GM12878 (cell line): ENCODE measurements around the gene ATP8A1. TPM values are rescaled to one million over a fixed set of nuclear protein-coding genes. Genes with fewer than 3 reads are reported as not detected.

Experiments
- ATF7 ChIP-seq: fragments of 450-650 bp; IDR thresholded peaks from 2 replicates; pipeline ENCODE4 v1.6.1; 2016; ENCODE audit warnings: low read depth, mild to moderate bottlenecking
- EED ChIP-seq: sonication (generic); IDR thresholded peaks from 2 replicates; pipeline ENCODE4 v1.6.1; 2016; ENCODE audit warnings: antibody characterized with exemption, low read depth
- EGR1 ChIP-seq, 2 experiments: IDR thresholded peaks; 1 replicate in 1 of 2; 2 replicates in 1 of 2; pipeline ENCODE4 v1.6.1; 2011 to 2012; ENCODE audit warnings: low read depth in 2 of 2, low read length in 2 of 2, borderline replicate concordance in 1 of 2, mild to moderate bottlenecking in 1 of 2, moderate library complexity in 1 of 2
- ETV6 ChIP-seq, 2 experiments: fragments of 450-650 bp in 1 of 2; IDR thresholded peaks in 1 of 2; conservative IDR thresholded peaks in 1 of 2; 2 replicates each; pipeline ENCODE4 v1.6.1; 2014; ENCODE audit warnings: antibody characterized with exemption in 1 of 2, borderline replicate concordance in 1 of 2, low read depth in 1 of 2, mild to moderate bottlenecking in 1 of 2, moderate library complexity in 1 of 2
- IKZF2 ChIP-seq, 2 experiments: fragments of 450-650 bp; IDR thresholded peaks; 2 replicates each; pipeline ENCODE4 v1.6.1; 2017; ENCODE audit warnings: mild to moderate bottlenecking in 2 of 2, moderate library complexity in 2 of 2
- MLLT1 ChIP-seq: fragments of 450-650 bp; IDR thresholded peaks from 2 replicates; pipeline ENCODE4 v1.6.1; 2016; ENCODE audit warnings: mild to moderate bottlenecking
- MTA2 ChIP-seq: fragments of 450-650 bp; IDR thresholded peaks from 2 replicates; pipeline ENCODE4 v1.6.1; 2016; ENCODE audit warnings: low read depth, mild to moderate bottlenecking, moderate library complexity
- NR2C1 ChIP-seq: fragments of 450-650 bp; IDR thresholded peaks from 2 replicates; pipeline ENCODE4 v1.6.1; 2017; ENCODE audit warnings: antibody characterized with exemption, mild to moderate bottlenecking, moderate library complexity
- POLR2A ChIP-seq: IDR thresholded peaks from 2 replicates; pipeline ENCODE4 v1.6.1; 2011; ENCODE audit warnings: low read depth, mild to moderate bottlenecking, low read length
- POU2F2 ChIP-seq: IDR thresholded peaks from 3 replicates; pipeline ENCODE4 v1.6.1; 2011; ENCODE audit warnings: low read depth, mild to moderate bottlenecking, low read length, borderline replicate concordance
- TBL1XR1 ChIP-seq: IDR thresholded peaks from 2 replicates; pipeline ENCODE4 v1.6.1; 2012; ENCODE audit warnings: low read depth, low read length, improper control_type of control experiment
- USF2 ChIP-seq: IDR thresholded peaks from 2 replicates; pipeline ENCODE4 v1.6.1; 2011; ENCODE audit warnings: low read depth, low read length, improper control_type of control experiment, borderline replicate concordance
- WRNIP1 ChIP-seq: IDR thresholded peaks from 2 replicates; pipeline ENCODE4 v1.6.1; 2011; ENCODE audit warnings: low read depth, low read length, improper control_type of control experiment, borderline replicate concordance
- YBX1 ChIP-seq: fragments of 450-650 bp; IDR thresholded peaks from 2 replicates; pipeline ENCODE4 v1.6.1; 2016; ENCODE audit warnings: antibody characterized with exemption
- ZBTB33 ChIP-seq: fragments of 450-650 bp; IDR thresholded peaks from 2 replicates; pipeline ENCODE4 v1.6.1; 2017; ENCODE audit warnings: mild to moderate bottlenecking
- ZBTB4 ChIP-seq: fragments of 450-650 bp; formaldehyde crosslinking; IDR thresholded peaks from 2 replicates; pipeline ENCODE4 v1.4.0; 2022; ENCODE audit warnings: mild to moderate bottlenecking, moderate library complexity
- ZNF687 ChIP-seq: fragments of 450-650 bp; IDR thresholded peaks from 2 replicates; pipeline ENCODE4 v1.6.1; 2017; ENCODE audit warnings: mild to moderate bottlenecking, moderate library complexity
- polyA plus RNA-seq, 11 experiments: library from polyadenylated mRNA; depleted of rRNA in 4 of 11; unstranded in 6 of 11; stranded (reverse) in 5 of 11; fragments of >200 nt; fragmentation: Nextera tagmentation in 4 of 11; fragmentation: Illumina TruSeq in 1 of 11; extraction: Ambion mirVana in 4 of 11; extraction: Trizol in 1 of 11; gene quantifications; 1 replicate in 1 of 11; 2 replicates in 10 of 11; pipeline versions ENCODE4 v1.2.1 to v1.2.3, GENCODE V29; 2011 to 2016; ENCODE audit warnings: inconsistent platforms in 2 of 11, missing spikeins in 2 of 11, low read depth in 1 of 11
- total RNA-seq, 4 experiments: library from RNA; depleted of rRNA in 3 of 4; stranded (reverse); fragments of >200 nt in 3 of 4; fragmentation: Illumina TruSeq in 1 of 4; extraction: Trizol in 1 of 4; gene quantifications; 2 replicates each; pipeline versions ENCODE4 v1.2.1 to v1.2.3, GENCODE V29; 2013 to 2021

The ATP8A1 gene
- total and polyA plus RNA-seq, 10 of the 15 experiments (the other 5 are each of a cell fraction or from before 2014, with no cell fraction given), result 9.0 to 116 (median 37.3) TPM

GRCh38 chr4:42638993-42639392 is 17.9 kb downstream of the ATP8A1 start (continued):
- TF ChIP-seq EGR1 (IDR thresholded peaks at IDR 0.05; ENCODE audit: borderline replicate concordance in 1 of 2, low read depth in 2 of 2, low read length in 2 of 2), result no peak
- no peak for TF ChIP-seq YBX1
- peak; percentile 86 for TF ChIP-seq EED
- TF ChIP-seq MTA2, result peak; percentile 92
- 0 out of 2 replicates have a peak, but pooled peaks have one; percentile 43 for TF ChIP-seq WRNIP1
- TF ChIP-seq ATF7, result peak; percentile 67
- TF ChIP-seq ETV6 (conservative IDR thresholded peaks at IDR 0.05 in 1 of 2, IDR thresholded peaks at IDR 0.05 in 1 of 2; ENCODE audit: borderline replicate concordance in 1 of 2, low read depth in 1 of 2), result peak in 1 of 2 experiments; percentile 84; a peak in 1 of 4 replicates
- TF ChIP-seq USF2, result no peak
- peak; percentile 71 for TF ChIP-seq MLLT1
- peak; percentile 96 for TF ChIP-seq TBL1XR1
- no peak for TF ChIP-seq POLR2A
- TF ChIP-seq IKZF2 (IDR thresholded peaks at IDR 0.05), result peak; percentile 87 to 88
- 0 out of 3 replicates have a peak, but pooled peaks have one; percentile 63 for TF ChIP-seq POU2F2
- no peak for TF ChIP-seq ZBTB4 (CRISPR knock-in tag)
- TF ChIP-seq ZNF687, result peak; percentile 51; the same call in 1 of the 2 replicates
- TF ChIP-seq ZBTB33, result no peak
- TF ChIP-seq NR2C1, result peak; percentile 45; the same call in 1 of the 2 replicates
